HG03139 (cell line): ENCODE measurements around the gene NACC2.

Experiments
- ATAC-seq: cut with Tn5 transposase; IDR thresholded peaks from one replicate; pipeline ENCODE4 v1.9.1; 2021; ENCODE audit not compliant: unreplicated experiment

Gene NACC2

GRCh38 chr9:136002881-136003280 lies 92.2 kb downstream of the NACC2 start:
- no peak for ATAC-seq

DNA sequence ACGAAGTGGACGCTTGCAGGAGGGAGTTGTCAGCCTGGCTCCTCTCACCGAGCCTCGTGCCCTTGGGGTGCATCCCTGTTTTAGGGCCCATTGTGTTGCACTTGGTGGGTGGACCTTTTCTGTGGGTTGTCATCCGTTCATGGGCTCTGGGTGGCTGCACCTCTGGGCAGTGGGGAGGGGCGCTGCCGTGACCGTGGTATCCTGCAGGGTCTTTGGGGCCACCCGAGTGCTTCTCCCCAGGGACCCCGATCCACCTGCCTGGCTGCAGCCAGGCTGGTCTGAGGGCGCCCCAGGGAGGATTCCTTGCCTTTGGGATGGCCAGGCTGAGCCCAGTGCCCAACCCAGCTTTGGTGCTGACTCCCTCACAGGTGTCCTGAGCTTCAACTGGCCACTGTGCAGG lies 92.9 kb downstream of the NACC2 start:
- no peak for ATAC-seq

GRCh38 chr9:136001231-136001630 lies 93.9 kb downstream of the NACC2 start:
- ATAC-seq, result no peak

- no peak for ATAC-seq
These were observed 96.5 kb downstream of the NACC2 start for GRCh38 chr9:135998410-135999071.

DNA sequence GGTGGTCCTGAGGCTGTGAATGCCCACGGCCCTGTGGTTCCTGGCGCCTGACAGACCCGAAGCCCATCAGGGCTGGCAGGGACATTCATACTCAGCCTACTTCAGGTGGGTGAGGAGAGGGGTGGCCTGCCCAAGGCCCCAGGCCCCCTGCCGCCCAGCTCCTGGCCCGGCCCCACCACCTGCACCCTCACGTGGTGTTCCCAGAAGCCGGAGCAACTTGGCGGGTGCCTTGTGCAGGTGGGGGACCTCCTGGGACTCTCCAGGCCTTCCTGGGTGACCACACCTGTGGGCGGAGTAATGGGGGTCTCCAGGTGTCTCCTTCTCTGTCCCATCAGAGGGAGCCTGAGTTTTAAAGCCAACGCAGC lies 97.1 kb downstream of the NACC2 start:
- ATAC-seq, result no peak

DNA sequence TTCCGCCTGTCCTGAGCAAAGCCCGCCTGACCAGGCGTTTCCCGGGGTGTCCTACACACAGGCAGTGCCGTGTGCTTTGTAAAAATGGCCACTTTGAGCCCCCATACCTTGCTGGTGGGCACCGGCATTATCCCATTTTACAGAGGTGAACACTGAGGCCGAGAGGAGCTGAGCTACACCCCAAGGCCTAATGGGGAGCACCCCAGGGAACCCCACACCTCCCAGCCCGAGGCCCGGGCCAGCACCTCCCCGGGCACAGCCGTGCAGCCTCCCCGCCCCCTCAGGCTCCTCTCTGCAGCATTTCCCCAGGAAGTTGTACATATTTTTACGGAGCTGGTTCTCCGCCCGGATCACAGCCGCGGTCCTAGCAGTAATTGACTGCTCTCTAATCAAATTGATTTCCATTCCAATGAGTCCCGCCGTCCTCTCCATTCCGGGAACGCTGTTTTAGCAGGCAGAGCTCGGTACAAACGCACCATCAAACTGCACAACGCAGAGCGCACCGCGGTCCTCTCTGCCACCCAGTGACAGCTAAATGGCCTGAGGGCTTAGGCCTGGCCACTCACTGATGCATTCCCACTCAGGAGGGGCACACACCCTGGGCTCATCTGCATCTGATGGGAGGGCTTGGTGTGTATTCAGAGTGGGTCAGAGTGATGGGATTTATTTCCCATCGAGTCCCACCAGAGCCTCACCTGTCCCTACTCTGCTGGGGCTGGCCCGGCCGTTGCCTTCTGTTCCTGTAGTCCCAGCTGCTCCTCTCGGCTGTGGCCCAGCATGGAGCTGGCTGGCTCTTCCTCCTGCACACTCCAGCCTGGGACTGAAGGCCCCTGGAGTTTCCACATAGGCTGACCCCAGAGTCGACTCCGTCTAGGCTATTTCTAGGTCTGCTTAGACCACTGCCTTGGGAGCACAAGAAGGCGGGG lies 97.7 kb downstream of the NACC2 start:
- no peak for ATAC-seq

DNA sequence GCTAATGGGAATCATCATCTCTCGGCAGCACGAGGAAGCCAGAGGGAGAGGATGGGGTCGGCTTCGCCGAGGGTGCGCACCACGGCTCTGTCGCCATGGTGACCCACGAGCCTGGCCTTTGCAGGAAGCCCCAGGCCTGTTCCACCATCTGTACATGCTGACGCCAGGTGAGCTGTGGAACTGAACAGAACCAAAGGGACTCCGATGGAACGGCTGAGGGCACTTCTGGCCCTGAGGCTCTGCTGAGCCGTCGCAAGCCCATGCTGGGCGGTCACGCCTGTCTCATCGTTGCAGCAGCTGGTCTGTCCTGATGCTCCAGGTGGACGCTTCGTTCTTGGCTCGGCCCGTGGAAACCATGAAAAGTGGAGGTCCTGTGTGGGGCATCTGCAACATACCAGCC lies 99.3 kb downstream of the NACC2 start:
- no peak for ATAC-seq

DNA sequence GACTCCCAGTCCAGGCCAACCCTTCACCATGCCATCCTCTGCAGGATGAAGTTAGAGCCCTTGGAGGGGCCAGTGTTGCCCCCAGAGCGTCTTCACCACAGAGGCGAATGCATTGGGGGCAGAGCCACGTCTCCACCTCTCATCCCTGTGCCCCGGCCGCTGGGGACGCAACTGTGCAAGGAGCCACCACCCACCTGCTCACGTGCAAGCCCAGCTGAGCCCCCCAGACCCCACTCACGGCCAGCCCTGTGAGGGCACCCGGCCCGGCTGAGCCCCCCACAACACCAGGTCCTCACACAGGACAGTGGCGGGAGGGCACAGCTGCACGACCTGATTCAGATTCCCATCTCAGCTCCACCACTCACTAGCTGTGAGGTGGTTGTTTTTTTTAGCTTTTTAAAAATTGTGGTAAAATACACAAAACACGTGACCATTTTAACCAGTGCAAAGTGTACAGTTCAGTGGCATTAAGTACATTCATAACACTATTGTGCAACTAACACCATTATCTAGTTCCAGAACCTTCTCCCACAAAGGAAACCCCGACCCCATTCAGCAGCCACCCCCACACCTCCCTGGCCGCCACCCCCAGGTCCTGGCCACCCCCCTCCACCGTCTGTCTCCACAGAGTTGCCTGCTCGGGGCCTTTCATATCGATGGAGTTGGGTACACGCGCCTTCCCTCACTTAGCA lies 100.4 kb downstream of the NACC2 start:
- ATAC-seq, result no peak

DNA sequence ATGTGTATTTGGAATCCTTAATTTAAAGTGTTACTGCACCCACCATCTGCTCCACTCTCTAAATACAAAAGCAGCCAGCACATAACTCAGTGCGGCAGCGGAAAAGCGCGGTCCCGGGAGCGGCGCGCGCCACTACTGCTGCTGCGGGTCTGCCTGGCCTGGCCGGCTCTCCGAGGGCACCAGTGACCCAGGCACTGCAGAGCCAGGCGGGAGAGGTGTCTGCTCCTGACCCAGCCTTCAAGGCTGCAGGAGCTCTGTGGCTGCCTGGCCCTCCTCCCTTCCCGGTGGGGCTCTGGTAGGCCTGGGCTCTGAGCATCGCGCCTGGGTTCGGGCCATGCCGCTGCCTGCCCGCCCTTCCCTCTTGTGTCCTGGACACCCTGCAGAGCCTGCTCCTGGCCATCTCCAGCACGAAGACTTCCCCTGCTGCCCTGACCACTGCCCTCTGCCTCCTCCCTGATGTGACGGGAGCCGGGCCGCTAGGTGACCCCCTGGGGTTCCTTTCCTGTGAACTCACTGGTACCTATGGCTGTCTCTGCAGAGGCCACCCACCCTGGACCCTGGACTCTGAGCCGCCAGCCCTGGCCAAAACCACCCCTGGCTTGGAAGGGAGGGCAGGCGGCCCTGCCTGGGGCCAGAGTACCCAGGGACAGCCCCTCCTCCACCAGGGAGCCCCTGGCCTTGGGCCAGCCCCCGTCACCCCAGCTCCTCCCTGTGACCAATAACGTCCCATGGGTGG lies 101.2 kb downstream of the NACC2 start:
- ATAC-seq, result no peak

DNA sequence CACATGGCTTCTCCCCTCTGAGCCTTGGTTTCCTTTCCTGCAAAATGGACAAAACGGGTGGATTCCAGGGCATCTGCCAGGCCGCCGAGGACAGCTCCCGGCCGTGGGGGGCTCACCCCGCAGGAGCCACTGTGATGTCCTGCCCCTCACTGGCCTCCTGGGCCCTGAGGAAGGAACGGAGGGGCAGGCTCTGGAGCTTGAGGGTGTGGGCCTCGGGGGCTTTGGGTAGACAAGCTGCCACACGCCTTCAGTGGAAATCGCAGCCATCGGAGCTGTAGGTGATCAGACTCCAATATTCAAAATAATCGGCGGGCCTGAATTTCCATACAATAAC lies 101.7 kb downstream of the NACC2 start:
- no peak for ATAC-seq

GRCh38 chr9:135992486-135993408 lies 102.3 kb downstream of the NACC2 start:
- no peak for ATAC-seq

DNA sequence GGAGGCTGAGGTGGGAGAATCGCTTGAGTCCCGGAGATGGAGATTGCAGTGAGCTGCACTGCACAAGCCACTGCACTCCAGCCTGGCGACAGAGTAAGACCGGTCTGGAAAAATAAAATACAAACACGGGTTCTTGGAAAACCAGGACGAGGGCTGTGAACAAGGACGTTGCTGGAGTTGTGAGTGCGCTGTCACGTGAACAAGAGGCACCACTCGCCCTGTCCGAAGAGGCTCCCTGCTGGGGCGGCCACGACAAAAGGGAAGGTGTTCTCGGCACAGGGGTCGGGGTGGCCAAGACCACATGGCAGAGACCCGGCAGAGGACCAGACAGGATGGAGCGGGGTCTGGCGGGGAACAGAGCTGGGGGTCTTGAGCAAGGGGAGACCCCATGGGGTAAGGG lies 103.3 kb downstream of the NACC2 start:
- no peak for ATAC-seq

DNA sequence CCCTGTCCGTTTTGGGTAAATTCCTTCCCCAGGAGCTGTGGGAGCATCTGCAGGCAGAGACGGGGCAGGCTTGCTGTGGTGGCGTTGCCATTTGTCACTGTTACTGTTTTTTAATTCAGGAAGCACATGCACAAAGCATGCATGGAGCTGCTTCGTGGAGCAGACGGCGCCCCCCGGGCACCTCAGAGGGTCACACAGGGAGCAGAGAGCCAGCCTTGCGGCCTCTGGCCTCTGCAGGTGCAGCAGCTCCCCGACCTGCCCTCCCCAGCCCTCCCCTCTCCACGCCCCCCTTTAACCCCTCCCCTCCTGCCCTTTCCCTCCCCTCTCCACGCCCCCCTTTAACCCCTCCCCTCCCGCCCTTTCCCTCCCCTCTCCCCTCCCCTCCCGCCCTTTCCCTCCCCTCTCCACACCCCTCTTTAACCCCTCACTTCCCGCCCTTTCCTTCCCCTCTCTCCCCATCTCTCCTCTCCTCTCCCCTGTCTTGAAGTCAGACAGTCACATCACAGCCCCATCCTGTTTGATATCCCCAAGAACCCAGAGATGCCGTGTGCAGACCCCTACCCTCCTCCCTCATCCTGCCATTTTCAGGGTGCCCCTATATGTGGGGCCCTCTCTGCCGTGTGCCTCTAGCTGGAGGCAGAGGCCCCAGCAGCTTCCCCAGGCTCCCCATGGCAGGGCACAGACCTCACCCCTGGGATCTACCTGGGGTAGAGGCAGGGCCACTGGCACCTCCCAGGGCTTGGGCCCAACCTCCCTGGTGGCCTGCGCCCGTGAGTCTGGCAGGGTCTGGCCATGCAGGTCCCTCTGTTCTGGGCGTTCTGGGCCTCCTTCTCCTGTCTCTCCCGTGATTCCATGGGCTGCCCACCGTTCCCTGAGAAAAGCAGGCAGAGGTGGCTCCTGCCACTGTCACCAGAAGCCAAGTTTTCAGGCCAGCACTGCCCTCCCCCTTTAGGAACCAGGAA lies 104.3 kb downstream of the NACC2 start:
- ATAC-seq, result no peak

DNA sequence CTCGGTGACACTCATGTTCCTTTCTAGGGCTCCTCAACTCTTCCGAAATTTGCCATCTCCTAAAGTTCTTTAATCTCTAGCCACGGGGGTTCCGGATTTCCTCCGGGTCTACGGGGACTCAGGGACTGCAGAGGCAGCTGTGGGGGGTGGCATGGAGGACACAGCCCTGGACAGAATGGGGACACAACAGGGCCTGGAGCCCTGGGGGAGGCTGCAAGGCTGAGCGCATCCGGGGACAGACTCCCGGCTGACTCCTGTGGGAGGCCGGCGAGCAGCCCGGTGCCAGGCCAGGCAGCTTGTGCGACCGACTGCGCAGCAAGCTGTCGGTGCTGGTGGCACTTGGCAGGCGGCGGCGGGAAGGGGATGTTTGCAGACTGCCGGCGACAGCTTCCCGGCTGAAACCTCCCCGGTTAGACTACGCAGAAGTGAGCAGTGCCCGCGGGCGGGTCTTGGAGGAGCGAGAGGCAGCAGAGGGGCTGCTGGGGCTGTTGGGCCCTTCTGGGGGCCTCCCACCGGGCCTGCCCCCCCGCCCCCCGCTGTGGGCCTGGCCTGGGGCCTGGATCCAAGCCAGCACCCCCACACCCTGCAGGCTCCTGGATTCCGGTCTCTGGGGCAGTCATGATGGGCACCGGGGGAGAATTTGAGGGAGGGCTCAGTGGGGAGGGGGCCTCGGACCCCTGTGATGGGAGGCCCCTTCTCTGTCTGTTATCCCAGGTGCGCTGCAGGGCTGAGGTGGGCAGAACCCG lies 105.2 kb downstream of the NACC2 start:
- no peak for ATAC-seq

DNA sequence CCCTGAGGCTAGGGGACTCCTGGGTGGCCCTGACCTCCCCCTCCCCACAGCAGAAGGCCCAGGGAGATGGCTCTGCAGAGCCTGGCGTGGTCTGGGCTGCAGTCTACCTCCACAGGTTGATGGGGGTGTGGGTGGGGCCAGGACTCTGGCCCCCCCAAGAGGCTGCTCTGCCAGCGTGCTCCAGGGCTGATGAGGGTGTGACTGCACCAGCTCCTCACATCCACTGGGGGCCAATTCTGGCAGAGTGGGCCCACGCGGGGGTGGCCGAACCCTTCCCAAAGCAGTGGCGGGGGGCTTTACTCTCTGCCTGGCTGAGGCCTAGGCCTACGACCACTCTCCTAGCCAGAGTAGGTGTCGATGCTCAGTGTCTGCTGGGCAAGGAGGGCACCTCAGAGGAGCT lies 105.9 kb downstream of the NACC2 start:
- ATAC-seq, result no peak

DNA sequence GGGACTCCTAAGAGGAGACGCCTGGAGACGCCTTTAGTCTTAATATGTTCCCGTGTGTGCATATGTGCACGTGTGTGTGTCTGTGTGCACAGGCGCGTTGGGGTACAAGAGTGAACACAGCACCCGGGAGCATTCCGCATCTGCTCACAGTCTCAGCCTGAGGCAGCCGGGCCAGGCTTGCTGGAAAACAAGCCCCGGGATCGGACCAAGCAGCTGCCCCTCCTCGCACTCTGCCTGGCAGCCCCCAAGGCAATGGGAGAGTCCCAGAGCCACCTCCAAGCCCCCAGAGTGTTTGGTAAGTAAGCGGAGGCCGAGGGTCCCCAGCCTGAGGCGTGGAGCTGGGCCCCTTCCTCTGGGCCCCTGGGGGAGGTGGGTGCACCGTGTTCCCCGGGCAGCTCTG lies 106.6 kb downstream of the NACC2 start:
- no peak for ATAC-seq

- ATAC-seq, result no peak
These were observed 107.2 kb downstream of the NACC2 start for GRCh38 chr9:135987838-135988404.

DNA sequence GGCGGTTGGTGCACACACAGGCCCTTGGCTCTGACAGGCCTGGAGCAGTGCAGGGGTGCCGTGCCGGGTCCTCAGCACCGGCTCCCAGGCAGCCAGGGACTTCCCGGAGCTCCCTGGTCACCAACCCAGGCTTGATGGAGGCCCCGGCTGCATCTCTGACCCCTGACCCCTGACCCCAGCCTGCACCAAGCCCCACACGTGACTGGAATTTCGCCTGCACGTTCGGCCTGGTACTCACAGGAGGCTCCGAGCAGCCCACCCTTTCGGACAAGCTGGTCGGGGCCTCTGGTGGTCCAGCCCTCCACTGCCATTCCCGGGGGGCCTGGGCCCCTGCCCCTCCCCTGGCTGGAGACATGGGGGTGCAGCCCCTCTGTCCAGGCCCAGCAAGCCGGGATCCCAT lies 108.5 kb downstream of the NACC2 start:
- ATAC-seq, result no peak
